Measurements from ENCODE around the gene TMTC3.

TMTC3 gene

GRCh38 chr12:88182416-88182815 is 40.3 kb downstream of the TMTC3 start:
- no peak for TF ChIP-seq CTCF (conservative IDR thresholded peaks at IDR 0.05; ENCODE audit: low read depth, low read length)
- no peak for DNase-seq (ENCODE audit: low read depth)
- H3K4me3 ChIP-seq (ENCODE audit: low read depth, low read length), result no peak overlapping the region

GRCh38 chr12:88184196-88184595 is 42.1 kb downstream of the TMTC3 start:
- no peak for DNase-seq (ENCODE audit: low read depth)
- no peak overlapping the region for H3K4me3 ChIP-seq (ENCODE audit: low read depth, low read length)
- no peak for TF ChIP-seq CTCF (conservative IDR thresholded peaks at IDR 0.05; ENCODE audit: low read depth, low read length)

GRCh38 chr12:88185279-88185678 is 43.2 kb downstream of the TMTC3 start:
- H3K4me3 ChIP-seq (ENCODE audit: low read depth, low read length), result no peak overlapping the region
- TF ChIP-seq CTCF (conservative IDR thresholded peaks at IDR 0.05; ENCODE audit: low read depth, low read length), result no peak
- no peak for DNase-seq (ENCODE audit: low read depth)

- no peak overlapping the region for H3K4me3 ChIP-seq (ENCODE audit: low read depth, low read length)
- no peak for TF ChIP-seq CTCF (conservative IDR thresholded peaks at IDR 0.05; ENCODE audit: low read depth, low read length)
- peak; percentile 84 for DNase-seq (ENCODE audit: low read depth)
Observed at GRCh38 chr12:88185988-88186387, 43.9 kb downstream of the TMTC3 start.

- no peak overlapping the region for H3K4me3 ChIP-seq (ENCODE audit: low read depth, low read length)
- TF ChIP-seq CTCF (conservative IDR thresholded peaks at IDR 0.05; ENCODE audit: low read depth, low read length), result no peak
- DNase-seq (ENCODE audit: low read depth), result no peak
Observed at GRCh38 chr12:88187571-88187970, 45.5 kb downstream of the TMTC3 start.

GRCh38 chr12:88188180-88188579 is 46.1 kb downstream of the TMTC3 start:
- TF ChIP-seq CTCF (conservative IDR thresholded peaks at IDR 0.05; ENCODE audit: low read depth, low read length), result no peak
- no peak overlapping the region for H3K4me3 ChIP-seq (ENCODE audit: low read depth, low read length)
- peak; percentile 53 for DNase-seq (ENCODE audit: low read depth)

- no peak for DNase-seq (ENCODE audit: low read depth)
- TF ChIP-seq CTCF (conservative IDR thresholded peaks at IDR 0.05; ENCODE audit: low read depth, low read length), result no peak
- no peak overlapping the region for H3K4me3 ChIP-seq (ENCODE audit: low read depth, low read length)
Observed at GRCh38 chr12:88192426-88192825, 50.3 kb downstream of the TMTC3 start.
